Stimulated activated CD4-positive, alpha-beta T cell treated with anti-CD3 and anti-CD28 coated beads, TNF-alpha, amount 100 ng/mL, for 4 hours (primary cell): ENCODE measurements around the gene EYA4.

Experiments used
- DNase-seq, 3 experiments: peaks; one replicate each; pipeline ENCODE4 v3.0.0-alpha.2; 2020; ENCODE audit warnings: low read depth in 3 of 3

Gene EYA4

GRCh38 chr6:133447924-133448323 lies 206.8 kb downstream of the EYA4 start:
- no peak for DNase-seq

GRCh38 chr6:133456439-133456838 lies 215.3 kb downstream of the EYA4 start:
- no peak for DNase-seq

- DNase-seq: no peak
These were observed 215.8 kb downstream of the EYA4 start for GRCh38 chr6:133456944-133457343.

DNA sequence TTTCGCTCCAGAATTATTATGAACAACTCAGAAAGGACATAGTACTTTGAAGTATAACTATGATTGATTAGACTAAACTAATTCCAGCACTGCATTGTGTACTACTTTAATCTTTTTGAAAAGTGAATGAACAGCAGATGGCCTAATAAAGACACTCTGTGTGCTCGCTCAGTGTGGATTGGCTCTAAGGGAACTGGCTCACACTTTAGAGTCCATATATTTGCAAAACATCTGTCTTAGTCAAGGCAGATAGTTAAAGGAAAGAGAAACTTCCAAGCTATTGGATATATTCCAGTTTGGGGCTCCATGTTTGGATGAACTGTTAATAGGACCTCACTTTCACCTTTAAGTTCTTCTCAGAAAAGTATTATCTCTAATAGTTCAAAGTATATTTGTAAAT lies 218.9 kb downstream of the EYA4 start:
- DNase-seq: no peak

DNA sequence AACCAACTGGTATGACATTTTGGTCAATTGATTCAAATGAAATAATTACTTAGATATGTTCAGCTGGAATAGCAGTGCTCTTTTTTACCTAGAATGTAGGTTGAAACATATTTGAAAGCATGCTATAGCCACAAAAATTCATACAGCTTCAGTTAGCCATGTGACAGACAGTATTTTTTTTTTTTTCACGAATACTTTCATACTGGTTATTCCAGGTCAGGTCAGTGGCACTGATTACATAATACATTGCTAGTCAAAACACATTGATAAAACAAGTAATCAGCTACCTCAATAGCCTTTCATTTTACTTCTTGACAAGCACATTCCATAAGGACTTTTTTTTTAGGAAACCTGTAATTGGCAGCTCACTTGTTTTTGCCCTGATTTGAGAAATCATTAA lies 222.6 kb downstream of the EYA4 start:
- DNase-seq: no peak

DNA sequence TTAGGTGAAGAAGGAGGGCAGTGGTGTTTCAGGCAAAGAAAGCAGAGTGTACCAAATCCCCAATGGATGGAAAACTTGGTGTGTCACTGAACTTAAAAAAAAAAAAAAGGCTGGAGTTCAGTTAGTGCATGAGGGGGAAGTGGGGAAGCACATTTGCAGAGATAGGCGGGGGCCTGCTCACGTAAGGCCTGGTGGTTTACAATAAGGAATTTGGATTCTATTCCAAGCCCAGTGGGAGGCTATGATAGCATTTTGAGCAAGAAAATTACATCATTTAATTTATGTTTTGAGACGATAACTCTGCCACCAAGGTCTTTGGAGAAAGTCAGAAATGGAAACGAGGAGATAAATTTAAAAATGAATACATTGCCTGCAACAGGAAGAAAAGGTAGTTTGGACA lies 225.5 kb downstream of the EYA4 start:
- DNase-seq: no peak

GRCh38 chr6:133467231-133467981 lies 226.2 kb downstream of the EYA4 start:
- no peak for DNase-seq

GRCh38 chr6:133467982-133468380 lies 226.8 kb downstream of the EYA4 start:
- DNase-seq: no peak

DNA sequence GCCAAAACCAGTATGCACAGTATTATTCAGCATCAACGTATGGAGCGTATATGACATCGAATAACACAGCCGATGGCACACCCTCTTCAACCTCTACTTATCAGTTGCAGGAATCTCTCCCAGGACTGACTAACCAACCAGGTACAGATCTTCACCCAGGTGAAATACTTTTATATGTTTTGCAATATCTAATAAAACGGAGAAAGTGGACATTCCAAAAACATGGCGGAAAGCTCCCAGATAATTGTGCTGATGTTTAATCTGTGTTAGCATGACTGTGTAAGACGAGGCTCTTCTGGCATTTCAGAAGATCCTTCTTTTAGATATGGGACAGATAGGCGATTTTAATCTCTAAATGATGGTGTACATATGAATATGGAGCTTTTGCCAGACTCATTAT lies 227.4 kb downstream of the EYA4 start:
- no peak for DNase-seq

DNA sequence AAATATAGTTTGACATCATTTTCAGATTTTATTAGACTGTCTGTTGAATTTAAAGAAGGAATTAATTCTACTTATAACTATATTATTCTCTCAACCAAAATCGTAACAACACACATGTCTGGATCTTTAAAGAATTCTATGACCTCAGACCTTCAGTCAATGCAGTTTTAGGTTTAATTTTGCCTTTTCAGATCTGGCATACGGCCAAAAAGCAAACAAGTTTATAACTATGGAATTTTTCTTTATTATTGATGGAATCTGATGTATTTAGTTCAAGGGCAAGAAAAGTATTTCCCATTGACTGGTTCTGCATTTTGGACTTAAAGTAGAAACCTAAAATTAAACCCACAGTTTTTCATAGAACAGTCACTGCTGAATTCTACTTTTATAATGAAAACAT lies 233.4 kb downstream of the EYA4 start:
- no peak for DNase-seq

DNA sequence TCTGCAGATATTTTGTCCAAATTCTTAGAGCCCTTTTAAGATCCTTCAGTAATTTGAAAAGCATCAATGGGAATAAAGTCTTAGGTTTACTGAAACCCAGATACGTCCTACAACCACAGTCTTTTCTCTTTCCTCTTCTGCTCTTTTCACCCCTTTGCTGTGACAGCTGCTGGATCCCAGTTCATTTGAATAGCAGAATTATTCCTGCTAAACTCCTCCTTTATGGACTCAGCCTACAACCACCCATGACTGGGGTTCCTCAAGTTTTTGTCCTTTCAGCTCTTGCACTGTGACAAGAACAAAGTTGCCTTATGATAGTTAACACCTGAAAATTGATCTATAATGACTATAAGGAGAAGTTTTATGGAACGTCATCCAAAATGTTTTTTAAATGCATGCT lies 237.5 kb downstream of the EYA4 start:
- DNase-seq: no peak

DNA sequence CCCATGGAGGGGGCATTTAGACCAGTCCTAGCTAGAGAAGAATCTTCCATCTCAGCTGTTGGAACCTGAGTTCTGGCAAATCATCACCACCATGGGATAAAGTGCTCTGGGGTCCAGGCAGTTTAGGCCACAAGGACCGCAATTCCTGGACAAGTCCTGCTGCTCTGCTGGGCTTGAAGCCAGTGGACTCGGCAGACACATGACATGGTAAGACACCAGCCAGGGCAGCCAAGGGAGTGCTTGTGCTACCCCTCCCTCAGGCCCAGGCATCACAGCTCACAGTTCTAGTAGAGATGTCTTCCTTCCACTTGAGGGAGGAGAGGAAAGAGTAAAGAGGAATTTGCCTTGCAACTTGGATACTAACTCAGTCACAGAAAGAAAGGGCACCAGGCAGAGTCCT lies 246.0 kb downstream of the EYA4 start:
- DNase-seq: no peak

- DNase-seq: no peak
These were observed 254.2 kb downstream of the EYA4 start for GRCh38 chr6:133495205-133495903.

DNA sequence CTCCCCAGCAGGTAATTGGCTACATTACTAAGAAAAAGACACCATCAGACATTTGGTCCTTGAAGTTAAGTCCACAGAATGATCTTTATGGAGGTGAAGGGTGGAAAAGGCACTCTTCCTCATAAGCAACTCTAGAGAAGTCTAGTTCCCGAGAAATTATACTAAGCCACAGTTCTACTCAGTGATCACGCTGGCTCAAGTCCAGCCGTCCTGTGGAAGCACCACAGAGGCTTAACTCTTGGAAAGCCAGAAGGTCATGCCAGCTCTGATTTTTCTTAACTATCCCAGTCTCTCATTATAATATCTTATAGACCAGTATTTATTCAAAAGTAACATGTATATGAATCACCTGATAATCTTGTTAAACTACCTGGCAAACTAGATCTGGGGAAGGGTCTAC lies 258.5 kb downstream of the EYA4 start:
- no peak for DNase-seq

DNA sequence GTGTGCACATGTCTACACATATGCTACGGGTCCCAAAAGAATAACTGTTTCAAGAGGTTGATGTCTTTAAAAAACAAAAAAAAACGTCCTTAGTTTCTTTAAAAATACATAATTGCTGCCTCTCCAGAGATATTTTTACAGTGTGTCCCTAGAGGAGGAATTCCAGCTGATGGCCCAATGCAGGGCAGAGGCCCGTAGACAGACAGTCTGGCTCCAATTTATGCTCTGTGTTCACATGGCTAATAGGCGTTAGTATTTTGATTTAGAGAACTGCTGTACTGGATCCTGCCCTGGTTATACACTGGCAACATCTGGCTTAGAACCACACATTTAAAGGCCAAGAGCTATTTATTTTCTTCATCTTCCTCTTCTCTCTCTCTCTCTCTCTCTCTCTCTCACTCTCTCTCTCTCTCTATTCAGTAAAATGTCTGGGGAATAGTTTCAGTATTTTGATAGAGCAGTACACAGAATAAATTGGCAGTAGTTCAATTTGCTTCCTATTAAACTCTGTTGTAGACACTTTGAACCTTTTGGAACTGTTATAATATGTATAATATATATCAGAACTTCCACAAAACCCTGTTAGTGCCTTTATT lies 260.6 kb downstream of the EYA4 start:
- no peak for DNase-seq

DNA sequence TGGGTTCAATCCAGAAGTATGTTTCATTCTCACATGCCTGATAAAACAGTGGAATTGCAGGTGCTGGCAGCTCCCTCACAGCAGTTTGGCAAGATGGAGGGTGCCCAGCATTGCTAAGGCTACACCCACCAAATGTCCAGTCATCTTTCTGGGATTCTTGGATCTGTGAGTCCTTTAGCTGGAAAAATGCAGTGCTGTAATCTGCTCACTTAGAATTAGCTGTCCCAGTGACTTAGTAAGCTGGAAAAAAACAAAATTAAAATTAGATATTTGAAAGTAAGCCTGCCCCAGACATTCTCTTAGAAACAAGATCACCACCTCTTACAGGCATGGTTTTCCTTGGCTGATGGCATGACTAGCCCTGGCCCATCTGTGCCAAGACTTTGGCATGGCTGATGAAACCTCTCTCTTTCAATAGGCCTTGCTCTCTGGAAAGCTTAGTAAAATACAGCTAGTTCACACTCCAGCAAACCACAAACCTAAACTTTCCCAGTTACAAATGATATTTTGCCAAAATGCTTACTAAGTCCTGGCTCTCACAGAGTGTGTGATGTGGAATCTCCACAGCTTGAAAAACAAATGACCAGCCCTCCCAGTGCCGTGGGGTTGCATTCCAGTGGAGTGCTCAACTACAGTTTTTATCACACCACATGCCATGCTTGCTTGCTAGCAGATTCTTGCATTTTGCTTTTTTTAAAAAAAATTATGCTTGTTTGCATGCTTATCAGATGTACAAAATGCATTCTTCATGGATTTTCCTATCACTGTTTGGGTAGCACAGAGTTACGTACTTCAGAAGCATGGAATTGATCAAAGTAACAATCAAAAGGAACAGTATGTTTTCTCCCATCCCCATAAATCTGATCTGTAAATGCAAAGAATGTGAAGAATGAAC lies 261.5 kb downstream of the EYA4 start:
- no peak for DNase-seq

- DNase-seq: no peak
These were observed 262.2 kb downstream of the EYA4 start for GRCh38 chr6:133503336-133503729.

GRCh38 chr6:133504158-133504557 lies 263.0 kb downstream of the EYA4 start:
- no peak for DNase-seq

DNA sequence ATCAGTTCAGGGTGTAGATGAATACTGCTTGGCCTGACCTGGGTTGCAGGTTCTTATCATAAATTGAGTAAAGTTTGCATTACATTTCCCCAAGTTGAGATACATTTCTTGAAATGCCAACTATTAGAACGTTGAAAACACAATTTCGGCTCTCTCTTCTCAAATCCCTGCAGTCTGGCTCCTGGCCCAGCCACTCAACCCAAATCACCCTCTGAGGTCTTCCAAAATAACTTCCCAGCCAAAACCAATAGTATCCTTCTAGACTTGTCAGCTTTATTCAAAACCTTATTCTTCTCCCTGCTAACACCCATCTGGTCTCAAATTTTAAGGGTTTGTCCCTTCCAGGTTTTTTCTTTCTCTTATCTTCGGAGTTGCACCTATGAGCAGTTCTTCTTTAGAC lies 263.6 kb downstream of the EYA4 start:
- DNase-seq: no peak

DNA sequence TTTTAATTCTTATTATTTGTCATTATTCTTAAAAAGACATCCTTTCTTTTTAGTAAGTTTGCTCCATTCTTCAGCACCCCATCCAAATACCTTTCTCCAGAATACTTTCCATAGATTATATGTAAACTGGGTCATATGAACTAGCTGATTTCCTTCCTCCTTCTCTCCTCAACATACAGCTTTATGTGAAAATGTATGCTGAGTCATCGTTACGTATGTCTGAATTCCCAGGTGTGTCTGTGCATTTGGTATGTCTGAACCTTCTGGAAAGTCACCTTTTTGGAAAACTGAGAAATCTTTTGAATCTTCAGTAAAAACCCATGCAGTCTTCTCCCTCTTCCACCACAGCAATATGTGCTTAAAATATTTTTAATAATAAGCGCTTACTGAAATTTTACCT lies 264.5 kb downstream of the EYA4 start:
- no peak for DNase-seq

GRCh38 chr6:133512410-133513016 lies 271.4 kb downstream of the EYA4 start:
- no peak for DNase-seq

DNA sequence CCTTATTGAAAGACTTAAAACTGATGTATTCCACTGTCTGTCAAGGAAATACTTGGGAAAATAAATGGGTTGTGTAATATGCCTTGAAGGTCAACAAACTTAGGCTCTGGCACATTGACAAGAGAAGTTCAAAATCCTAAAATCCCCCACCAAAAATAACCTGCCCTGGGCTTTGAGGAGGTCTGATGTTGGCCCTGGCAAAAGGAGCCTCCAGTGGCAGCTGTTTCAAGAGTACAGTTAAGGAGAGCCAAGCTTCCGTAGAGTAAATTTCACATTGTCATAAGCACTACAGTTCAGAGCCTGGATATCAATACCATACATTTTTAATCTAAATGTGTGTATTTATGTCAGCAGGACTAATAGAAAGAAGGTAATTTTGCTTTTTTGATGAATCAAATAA lies 282.7 kb downstream of the EYA4 start:
- DNase-seq: no peak
